ENCODE measurements around the gene EIF4G2.

GRCh38 chr11:10779086-10779485 is 29.6 kb downstream of the EIF4G2 start:
- TF ChIP-seq CTCF (conservative IDR thresholded peaks at IDR 0.05; ENCODE audit: low read depth, low read length), result no peak
- TF ChIP-seq EZH2 (IDR thresholded peaks at IDR 0.05; ENCODE audit: borderline replicate concordance, low read depth, low read length, poor library complexity, severe bottlenecking), result no peak
